Measurements from ENCODE around the gene DIPK1B. TPM values are rescaled to one million over a fixed set of nuclear protein-coding genes. Genes with fewer than 3 reads are reported as not detected.

DIPK1B gene
- total and polyA plus RNA-seq, 10 donors, result 5.2 to 26.5 (median 12.3) TPM

DNA sequence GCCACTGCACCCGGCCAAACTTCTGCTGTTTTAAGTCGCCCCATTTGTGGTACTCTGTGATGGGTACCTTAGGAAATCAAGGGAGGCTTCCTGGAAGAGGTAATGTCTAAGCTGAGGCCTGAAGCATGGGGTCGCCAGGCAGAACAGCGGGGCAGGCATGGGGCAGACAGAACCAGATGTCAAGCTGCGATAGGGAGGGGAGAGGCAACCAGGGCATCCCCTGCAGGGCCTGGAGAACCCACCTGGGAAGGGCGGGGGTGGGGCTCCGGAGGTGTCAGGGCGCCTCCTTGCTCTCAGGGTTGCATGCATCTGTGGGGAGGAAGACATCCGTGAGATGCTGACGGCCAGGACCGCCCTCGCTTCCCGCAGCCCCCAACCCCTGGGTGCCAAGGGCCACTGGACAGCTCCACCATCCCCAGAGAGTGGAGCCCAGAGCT lies 49.2 kb downstream of the DIPK1B start:
- H3K36me3 ChIP-seq, result no peaks in the 10 kb centered on the region
- H3K27me3 ChIP-seq (replicated peaks in 1 of 7), result peaks cover 0 to 59% (median 8%) of the 10 kb centered on the region in 7 donors
- H3K9me3 ChIP-seq, result peaks cover 0 to 1% (median 0%) of the 10 kb centered on the region in 8 donors
- no peak for DNase-seq
- intact Hi-C loops (cut with DNase I; ENCODE audit: low total_unique reads), result no loop called here
- no peak overlapping the region for H3K4me3 ChIP-seq
- TF ChIP-seq POLR2A (IDR thresholded peaks at IDR 0.05), result no peak
- no peak for TF ChIP-seq POLR2AphosphoS5 (IDR thresholded peaks at IDR 0.05)
- TF ChIP-seq, protein P1, sequence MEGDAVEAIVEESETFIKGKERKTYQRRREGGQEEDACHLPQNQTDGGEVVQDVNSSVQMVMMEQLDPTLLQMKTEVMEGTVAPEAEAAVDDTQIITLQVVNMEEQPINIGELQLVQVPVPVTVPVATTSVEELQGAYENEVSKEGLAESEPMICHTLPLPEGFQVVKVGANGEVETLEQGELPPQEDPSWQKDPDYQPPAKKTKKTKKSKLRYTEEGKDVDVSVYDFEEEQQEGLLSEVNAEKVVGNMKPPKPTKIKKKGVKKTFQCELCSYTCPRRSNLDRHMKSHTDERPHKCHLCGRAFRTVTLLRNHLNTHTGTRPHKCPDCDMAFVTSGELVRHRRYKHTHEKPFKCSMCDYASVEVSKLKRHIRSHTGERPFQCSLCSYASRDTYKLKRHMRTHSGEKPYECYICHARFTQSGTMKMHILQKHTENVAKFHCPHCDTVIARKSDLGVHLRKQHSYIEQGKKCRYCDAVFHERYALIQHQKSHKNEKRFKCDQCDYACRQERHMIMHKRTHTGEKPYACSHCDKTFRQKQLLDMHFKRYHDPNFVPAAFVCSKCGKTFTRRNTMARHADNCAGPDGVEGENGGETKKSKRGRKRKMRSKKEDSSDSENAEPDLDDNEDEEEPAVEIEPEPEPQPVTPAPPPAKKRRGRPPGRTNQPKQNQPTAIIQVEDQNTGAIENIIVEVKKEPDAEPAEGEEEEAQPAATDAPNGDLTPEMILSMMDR (IDR thresholded peaks at IDR 0.05 in 8 of 11, conservative IDR thresholded peaks at IDR 0.05 in 3 of 11), result no peak
- WGBS, 5 donors, result 82 to 91% (median 85%) methylated on average over 9 to 13 of the region's 13 CpGs
- peaks cover 0 to 70% (median 31%) of the 10 kb centered on the region in 6 donors for H3K4me1 ChIP-seq
- no peak overlapping the region for H3K27ac ChIP-seq

DNA sequence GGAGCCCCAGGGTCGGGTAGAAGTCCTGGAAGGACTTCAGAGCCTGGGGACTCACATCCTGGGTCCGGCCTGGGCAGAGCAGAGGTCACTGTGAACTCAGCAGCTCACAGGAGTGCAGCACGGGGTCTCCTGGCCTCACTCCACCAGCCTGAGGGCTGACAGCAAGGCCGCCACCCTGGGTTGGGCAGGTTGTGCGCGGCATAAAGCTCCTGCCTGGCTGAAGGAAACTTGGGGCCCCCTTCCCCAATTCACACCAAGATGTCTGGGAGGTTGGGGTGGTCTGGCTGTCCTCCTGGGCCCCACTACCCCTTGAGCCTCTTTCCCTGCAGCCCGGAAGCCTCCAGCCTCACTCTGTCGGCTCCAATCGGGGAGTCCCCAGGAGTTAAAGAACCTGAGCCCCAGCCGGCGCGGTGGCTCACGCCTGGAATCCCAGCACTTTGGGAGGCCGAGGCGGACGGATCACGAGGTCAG lies 49.9 kb downstream of the DIPK1B start:
- H3K4me1 ChIP-seq, result peaks cover 0 to 72% (median 36%) of the 10 kb centered on the region in 6 donors
- H3K27ac ChIP-seq, result no peak overlapping the region
- peaks cover 0 to 60% (median 8%) of the 10 kb centered on the region in 7 donors for H3K27me3 ChIP-seq (replicated peaks in 1 of 7)
- no peaks in the 10 kb centered on the region for H3K36me3 ChIP-seq
- no peaks in the 10 kb centered on the region for H3K9me3 ChIP-seq
- no peak for DNase-seq
- intact Hi-C loops (cut with DNase I; ENCODE audit: low total_unique reads), result no loop called here
- no peak overlapping the region for H3K4me3 ChIP-seq
- no peak for TF ChIP-seq POLR2AphosphoS5 (IDR thresholded peaks at IDR 0.05)
- TF ChIP-seq, protein P1 (IDR thresholded peaks at IDR 0.05 in 8 of 11, conservative IDR thresholded peaks at IDR 0.05 in 3 of 11), result no peak
- 83 to 89% (median 87%) methylated on average over 15 to 17 of the region's 17 CpGs for WGBS, 5 donors

- Histone ChIP-seq H3K27ac (no peak overlapping the region), H3K27me3 (replicated peaks in 1 of 7) (peaks cover 0 to 62% (median 8%) of the 10 kb centered on the region in 7 donors), H3K4me3 (no peak overlapping the region), H3K9me3 (no peaks in the 10 kb centered on the region), H3K4me1 (peaks cover 0 to 72% (median 32%) of the 10 kb centered on the region in 6 donors), H3K36me3 (no peaks in the 10 kb centered on the region)
- 15 to 39% (median 26%) methylated on average over 20 to 37 of the region's 37 CpGs for WGBS, 5 donors
- intact Hi-C loops (cut with DNase I; ENCODE audit: low total_unique reads), result no loop called here
- no peak for DNase-seq
- TF ChIP-seq POLR2A (IDR thresholded peaks at IDR 0.05), result no peak
- TF ChIP-seq, protein P1 (IDR thresholded peaks at IDR 0.05 in 8 of 11, conservative IDR thresholded peaks at IDR 0.05 in 3 of 11), result no peak
- no peak for TF ChIP-seq POLR2AphosphoS5 (IDR thresholded peaks at IDR 0.05)
Observed at GRCh38 chr9:136762915-136763648, 50.7 kb downstream of the DIPK1B start.

DNA sequence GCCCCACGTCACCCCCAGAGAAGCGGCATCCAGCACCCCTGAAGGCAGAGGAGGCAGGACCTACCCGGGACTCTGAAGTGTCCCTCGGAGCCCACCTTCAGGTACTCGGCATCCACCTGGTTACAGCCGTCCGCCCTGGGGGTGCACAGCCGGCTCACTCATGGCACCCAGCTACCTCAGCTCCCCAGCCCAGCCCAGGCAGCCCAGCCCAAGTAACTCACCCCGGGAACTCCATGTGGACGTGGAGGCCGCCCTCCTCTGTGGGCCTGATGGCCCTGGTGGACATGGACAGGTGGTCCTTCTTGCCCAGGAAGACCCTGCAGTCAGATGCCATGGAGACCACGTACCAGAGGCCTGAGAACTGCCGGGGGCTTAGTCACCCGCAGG lies 51.3 kb downstream of the DIPK1B start:
- TF ChIP-seq POLR2AphosphoS5 (IDR thresholded peaks at IDR 0.05) (no peak), POLR2A (IDR thresholded peaks at IDR 0.05) (no peak)
- TF ChIP-seq, protein P1 (IDR thresholded peaks at IDR 0.05 in 8 of 11, conservative IDR thresholded peaks at IDR 0.05 in 3 of 11), result no peak
- H3K27ac ChIP-seq, result no peak overlapping the region
- peaks cover 0 to 68% (median 8%) of the 10 kb centered on the region in 7 donors for H3K27me3 ChIP-seq (replicated peaks in 1 of 7)
- intact Hi-C loops (cut with DNase I; ENCODE audit: low total_unique reads), result no loop called here
- peaks cover 0 to 69% (median 27%) of the 10 kb centered on the region in 6 donors for H3K4me1 ChIP-seq
- no peaks in the 10 kb centered on the region for H3K36me3 ChIP-seq
- WGBS, 5 donors, result 83 to 96% (median 84%) methylated on average over 8 to 14 of the region's 14 CpGs
- H3K9me3 ChIP-seq, result no peaks in the 10 kb centered on the region
- no peak overlapping the region for H3K4me3 ChIP-seq
- no peak for DNase-seq
